BLaER1 treated with 17β-estradiol and CSF1 and Interleukin-3, amounts not matched to agents 10 nM and 100 nM (cell line): ENCODE measurements around the gene IMMP1L.

Experiments used
- H3K27ac ChIP-seq, 11 experiments: shearing (Covaris generic); formaldehyde crosslinking; 2 replicates each; pipeline ENCODE4 v1.8.1; 2022
- H3K27me3 ChIP-seq, 11 experiments: shearing (Covaris generic); formaldehyde crosslinking; 2 replicates each; pipeline ENCODE4 v1.8.1; 2022
- H3K36me3 ChIP-seq, 11 experiments: shearing (Covaris generic); formaldehyde crosslinking; 2 replicates each; pipeline ENCODE4 v1.8.1; 2022
- H3K4me1 ChIP-seq, 10 experiments: shearing (Covaris generic); formaldehyde crosslinking; 2 replicates each; pipeline ENCODE4 v1.8.1; 2022
- H3K4me2 ChIP-seq, 11 experiments: shearing (Covaris generic); formaldehyde crosslinking; 2 replicates each; pipeline ENCODE4 v1.8.1; 2022
- H3K4me3 ChIP-seq, 10 experiments: shearing (Covaris generic); formaldehyde crosslinking; 2 replicates each; pipeline ENCODE4 v1.8.1; 2022
- H3K9ac ChIP-seq, 11 experiments: shearing (Covaris generic); formaldehyde crosslinking; 2 replicates each; pipeline ENCODE4 v1.8.1; 2022
- H3K9me3 ChIP-seq, 11 experiments: shearing (Covaris generic); formaldehyde crosslinking; replicated peaks in 1 of 11; 2 replicates each; pipeline ENCODE4 v1.8.1; 2022
- H4K20me1 ChIP-seq, 11 experiments: shearing (Covaris generic); formaldehyde crosslinking; 2 replicates each; pipeline ENCODE4 v1.8.1; 2022
- Cebpa-rat ChIP-seq, 11 experiments: shearing (Covaris generic); IDR thresholded peaks; 2 replicates each; pipeline ENCODE4 v1.8.1; 2022

IMMP1L gene

DNA sequence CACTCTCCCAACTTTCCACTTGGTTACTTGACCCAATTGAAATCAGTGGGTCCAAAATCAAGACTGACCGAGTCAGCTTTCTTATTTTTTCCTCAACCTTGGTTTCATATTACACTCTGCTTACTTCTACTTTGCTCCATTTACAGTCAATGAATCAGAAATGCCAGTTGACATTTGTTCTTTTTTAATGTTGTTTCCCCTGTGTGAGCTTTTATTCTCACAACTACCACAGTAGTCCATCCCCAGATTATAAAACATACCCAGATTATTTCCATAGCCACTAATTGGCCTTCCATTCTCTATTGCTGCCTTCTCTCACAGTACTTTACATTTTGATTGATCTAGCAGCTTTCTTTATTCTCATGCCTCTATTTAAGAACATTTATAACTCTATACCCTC lies 89.8 kb downstream of the IMMP1L start:
- no peak overlapping the region for H3K4me3 ChIP-seq
- no peak for TF ChIP-seq Cebpa-rat (IDR thresholded peaks at IDR 0.05)
- no peak overlapping the region for H3K4me2 ChIP-seq
- no peaks in the 10 kb centered on the region for H3K4me1 ChIP-seq
- no peak overlapping the region for H3K27ac ChIP-seq
- no peak overlapping the region for H3K9ac ChIP-seq
- no peaks in the 10 kb centered on the region for H3K27me3 ChIP-seq
- no peaks in the 10 kb centered on the region for H3K9me3 ChIP-seq
- H4K20me1 ChIP-seq, result no peaks in the 10 kb centered on the region
- H3K36me3 ChIP-seq, result peaks cover 0 to 14% (median 3%) of the 10 kb centered on the region in 11 experiments; a peak in 8 of 22 replicates

DNA sequence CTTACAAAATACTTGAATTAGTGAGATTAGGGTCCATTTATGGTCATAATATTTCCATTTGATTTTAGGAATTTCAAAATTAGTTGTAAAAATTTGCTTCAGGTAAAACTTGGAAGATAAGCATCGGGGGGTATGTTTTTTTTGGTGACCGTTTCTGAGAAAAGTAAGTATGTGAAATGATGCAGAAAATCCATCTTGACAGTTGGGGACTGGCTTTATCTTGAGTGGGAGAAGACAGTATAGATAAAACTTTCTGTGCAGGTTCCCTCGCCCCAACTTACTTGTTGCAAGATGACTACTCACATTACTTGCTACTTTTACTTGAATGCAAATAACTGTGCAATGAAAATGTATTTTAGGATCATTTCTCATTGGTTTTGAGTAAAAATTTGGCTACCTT lies 90.3 kb downstream of the IMMP1L start:
- TF ChIP-seq Cebpa-rat (IDR thresholded peaks at IDR 0.05), result no peak
- no peaks in the 10 kb centered on the region for H3K27me3 ChIP-seq
- no peaks in the 10 kb centered on the region for H3K4me1 ChIP-seq
- no peak overlapping the region for H3K27ac ChIP-seq
- no peaks in the 10 kb centered on the region for H4K20me1 ChIP-seq
- H3K4me3 ChIP-seq, result no peak overlapping the region
- no peak overlapping the region for H3K9ac ChIP-seq
- H3K36me3 ChIP-seq, result peaks cover 0 to 17% (median 3%) of the 10 kb centered on the region in 11 experiments; a peak in 8 of 22 replicates
- no peaks in the 10 kb centered on the region for H3K9me3 ChIP-seq
- H3K4me2 ChIP-seq, result no peak overlapping the region

DNA sequence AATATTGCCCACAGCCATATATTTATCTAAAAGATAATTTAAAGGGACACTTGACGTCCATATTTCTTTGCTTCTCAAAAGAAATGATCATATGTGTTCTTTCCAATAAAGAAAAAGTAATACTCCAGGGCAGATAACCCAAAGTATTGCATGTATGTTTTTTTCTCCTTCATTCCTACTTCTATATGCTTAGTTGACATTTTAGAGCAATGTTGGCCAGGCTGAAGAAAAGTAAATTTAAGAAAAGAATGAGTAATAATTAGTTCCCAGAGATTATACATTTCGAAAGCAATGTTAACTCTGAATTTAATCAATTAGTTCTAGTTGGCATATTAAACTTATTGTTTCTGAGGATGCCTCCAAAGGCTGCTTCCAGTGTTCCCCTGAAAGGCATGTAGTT lies 91.6 kb downstream of the IMMP1L start:
- no peaks in the 10 kb centered on the region for H3K4me1 ChIP-seq
- H3K9me3 ChIP-seq, result no peaks in the 10 kb centered on the region
- no peak overlapping the region for H3K9ac ChIP-seq
- peaks cover 0 to 17% (median 3%) of the 10 kb centered on the region in 11 experiments; a peak in 8 of 22 replicates for H3K36me3 ChIP-seq
- H3K4me3 ChIP-seq, result no peak overlapping the region
- H4K20me1 ChIP-seq, result no peaks in the 10 kb centered on the region
- TF ChIP-seq Cebpa-rat (IDR thresholded peaks at IDR 0.05), result no peak
- H3K4me2 ChIP-seq, result no peak overlapping the region
- H3K27me3 ChIP-seq, result no peaks in the 10 kb centered on the region
- H3K27ac ChIP-seq, result no peak overlapping the region

DNA sequence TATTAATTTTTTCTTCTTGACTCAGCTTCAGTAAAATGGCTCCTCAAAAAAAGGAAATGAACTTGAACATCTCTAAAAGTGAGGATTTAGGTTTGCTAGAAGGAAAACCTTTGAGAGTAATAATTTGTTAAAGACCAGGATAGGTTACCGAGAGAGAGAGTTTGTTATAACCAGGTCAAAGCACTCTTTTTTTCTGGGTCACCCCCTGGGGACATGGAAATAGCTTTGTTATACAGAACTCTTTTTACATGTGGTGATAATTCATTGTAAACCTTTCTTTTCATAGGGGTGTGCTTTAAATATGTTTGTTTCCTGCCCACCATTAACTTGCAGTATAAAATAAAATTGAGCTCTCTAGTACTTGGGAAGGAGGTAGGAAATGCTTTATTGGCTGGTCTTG lies 92.1 kb downstream of the IMMP1L start:
- Histone ChIP-seq H3K4me2 (no peak overlapping the region), H3K9ac (no peak overlapping the region), H3K4me1 (no peaks in the 10 kb centered on the region), H3K36me3 (peaks cover 0 to 17% (median 3%) of the 10 kb centered on the region in 11 experiments; a peak in 8 of 22 replicates), H4K20me1 (no peaks in the 10 kb centered on the region), H3K4me3 (no peak overlapping the region), H3K9me3 (no peaks in the 10 kb centered on the region), H3K27me3 (no peaks in the 10 kb centered on the region), H3K27ac (no peak overlapping the region)
- no peak for TF ChIP-seq Cebpa-rat (IDR thresholded peaks at IDR 0.05)

DNA sequence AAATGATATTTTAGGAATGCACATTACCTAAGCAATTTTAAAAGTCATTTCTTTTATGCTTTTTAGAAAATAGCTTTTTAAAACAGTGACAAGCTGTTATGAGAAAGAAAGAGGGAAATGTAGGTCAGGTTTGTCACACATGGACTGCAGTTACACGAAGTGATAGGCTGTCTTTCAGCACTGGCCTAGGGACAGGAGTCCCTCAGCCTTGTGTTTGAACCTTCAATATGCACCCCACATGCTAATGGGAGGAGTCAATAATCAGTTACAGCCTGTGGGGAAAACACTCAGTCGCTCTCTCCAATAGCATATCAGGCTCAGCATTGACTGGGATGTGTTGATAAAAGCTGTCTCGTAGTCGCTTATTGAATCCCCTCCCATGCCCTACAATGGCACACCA lies 94.0 kb downstream of the IMMP1L start:
- Histone ChIP-seq H3K4me1 (no peaks in the 10 kb centered on the region), H4K20me1 (no peaks in the 10 kb centered on the region), H3K9me3 (no peaks in the 10 kb centered on the region), H3K27me3 (no peaks in the 10 kb centered on the region), H3K9ac (no peak overlapping the region), H3K27ac (no peak overlapping the region), H3K4me2 (no peak overlapping the region), H3K4me3 (no peak overlapping the region), H3K36me3 (peaks cover 0 to 17% (median 3%) of the 10 kb centered on the region in 11 experiments; a peak in 8 of 22 replicates)
- no peak for TF ChIP-seq Cebpa-rat (IDR thresholded peaks at IDR 0.05)

DNA sequence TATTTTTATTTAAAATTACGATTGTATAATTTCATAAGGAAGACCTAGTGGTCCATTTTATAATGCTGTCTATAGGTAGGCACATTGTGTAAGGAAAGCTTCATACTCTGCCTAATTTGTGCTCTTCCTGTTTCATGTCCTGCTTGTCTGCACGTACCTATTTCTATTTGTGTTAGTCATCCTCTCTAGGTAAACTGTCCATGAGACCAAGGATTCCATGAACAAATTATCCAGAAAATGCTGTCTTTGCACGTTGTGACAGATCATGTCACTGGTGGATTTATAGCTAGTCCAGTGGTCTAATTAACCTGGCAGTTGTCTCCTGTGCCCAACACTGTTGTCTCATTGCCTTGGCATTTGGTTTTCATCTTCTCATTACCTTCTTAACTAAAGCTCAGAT lies 95.1 kb downstream of the IMMP1L start:
- no peak for TF ChIP-seq Cebpa-rat (IDR thresholded peaks at IDR 0.05)
- Histone ChIP-seq H4K20me1 (no peaks in the 10 kb centered on the region), H3K4me2 (no peak overlapping the region), H3K9ac (no peak overlapping the region), H3K9me3 (no peaks in the 10 kb centered on the region), H3K4me1 (no peaks in the 10 kb centered on the region), H3K27me3 (no peaks in the 10 kb centered on the region), H3K36me3 (peaks cover 0 to 17% (median 3%) of the 10 kb centered on the region in 11 experiments; a peak in 8 of 22 replicates), H3K4me3 (no peak overlapping the region), H3K27ac (no peak overlapping the region)

DNA sequence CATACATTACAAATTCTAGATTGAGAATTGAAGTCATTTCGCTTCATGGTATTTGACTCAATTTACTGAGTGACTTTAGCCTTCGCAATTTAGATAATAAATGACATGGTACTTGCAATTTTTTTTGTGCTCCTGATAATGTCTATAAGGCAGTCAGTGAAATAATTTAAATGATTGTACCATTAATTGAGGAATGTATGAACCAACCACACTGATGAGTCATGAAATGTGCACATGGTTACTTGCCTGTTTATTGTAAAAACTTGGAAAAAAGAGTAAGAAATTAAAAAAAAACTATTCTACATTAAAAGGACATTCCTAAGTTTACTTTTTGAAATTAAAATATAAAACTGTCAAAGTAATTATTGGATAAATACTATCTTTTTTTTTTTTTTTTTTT lies 96.5 kb downstream of the IMMP1L start:
- Histone ChIP-seq H3K4me3 (no peak overlapping the region), H3K36me3 (peaks cover 0 to 17% (median 3%) of the 10 kb centered on the region in 11 experiments; a peak in 8 of 22 replicates), H3K27me3 (no peaks in the 10 kb centered on the region), H3K4me2 (no peak overlapping the region), H3K9ac (no peak overlapping the region), H4K20me1 (no peaks in the 10 kb centered on the region), H3K4me1 (no peaks in the 10 kb centered on the region), H3K27ac (no peak overlapping the region), H3K9me3 (no peaks in the 10 kb centered on the region)
- TF ChIP-seq Cebpa-rat (IDR thresholded peaks at IDR 0.05), result no peak

DNA sequence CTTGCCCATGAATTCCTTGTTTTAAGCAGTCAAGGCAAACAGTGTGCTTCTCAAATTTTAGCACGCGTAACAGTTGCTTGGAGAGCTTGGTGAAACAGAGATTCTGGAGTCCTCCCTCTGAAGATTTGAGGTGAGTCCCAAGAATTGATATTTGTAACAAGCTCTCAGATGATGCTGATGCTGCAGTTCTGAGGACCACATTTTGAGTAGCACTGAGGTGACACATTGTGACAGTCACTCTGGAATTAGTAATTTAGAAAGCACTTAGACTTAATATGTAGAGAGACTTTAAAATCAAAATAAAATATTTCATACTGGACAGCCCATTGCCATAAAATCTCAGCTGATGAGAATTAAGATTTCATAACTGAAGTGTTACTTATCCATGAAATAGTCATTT lies 101.2 kb downstream of the IMMP1L start:
- peaks cover 0 to 5% (median 0%) of the 10 kb centered on the region in 11 experiments; a peak in 1 of 22 replicates for H3K36me3 ChIP-seq
- TF ChIP-seq Cebpa-rat (IDR thresholded peaks at IDR 0.05), result no peak
- no peaks in the 10 kb centered on the region for H3K27me3 ChIP-seq
- no peak overlapping the region for H3K4me2 ChIP-seq
- H3K9me3 ChIP-seq, result no peaks in the 10 kb centered on the region
- no peaks in the 10 kb centered on the region for H4K20me1 ChIP-seq
- no peak overlapping the region for H3K27ac ChIP-seq
- no peak overlapping the region for H3K4me3 ChIP-seq
- H3K4me1 ChIP-seq, result no peaks in the 10 kb centered on the region
- no peak overlapping the region for H3K9ac ChIP-seq

DNA sequence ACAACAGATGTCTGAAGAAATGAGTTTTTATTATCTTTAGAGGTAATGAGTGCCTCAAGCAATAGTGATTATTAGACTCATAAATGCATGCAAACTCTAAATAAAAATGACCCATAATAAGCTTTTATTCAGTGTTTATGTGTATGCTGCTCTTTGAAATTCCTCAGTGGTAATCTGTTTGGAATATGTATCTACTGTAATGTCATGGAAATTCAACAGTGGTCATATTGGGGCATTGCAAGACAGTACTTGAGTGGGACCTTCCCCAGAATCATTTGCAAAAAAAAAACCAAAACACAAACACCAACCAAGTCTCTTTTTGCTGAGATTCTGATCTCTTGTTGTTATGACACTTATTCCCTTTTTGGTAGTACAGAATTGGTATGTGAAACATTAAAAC lies 104.8 kb downstream of the IMMP1L start:
- H3K4me2 ChIP-seq, result no peak overlapping the region
- H3K36me3 ChIP-seq, result peaks cover 0 to 9% (median 0%) of the 10 kb centered on the region in 11 experiments; a peak in 4 of 22 replicates
- TF ChIP-seq Cebpa-rat (IDR thresholded peaks at IDR 0.05), result no peak
- H3K4me1 ChIP-seq, result peaks cover 0 to 10% (median 0%) of the 10 kb centered on the region in 10 experiments; a peak in 4 of 20 replicates
- H3K4me3 ChIP-seq, result no peak overlapping the region
- H3K9ac ChIP-seq, result no peak overlapping the region
- H3K27ac ChIP-seq, result no peak overlapping the region
- peaks cover 0 to 8% (median 6%) of the 10 kb centered on the region in 11 experiments; a peak in 7 of 22 replicates for H3K9me3 ChIP-seq
- H3K27me3 ChIP-seq, result no peaks in the 10 kb centered on the region
- H4K20me1 ChIP-seq, result no peaks in the 10 kb centered on the region

DNA sequence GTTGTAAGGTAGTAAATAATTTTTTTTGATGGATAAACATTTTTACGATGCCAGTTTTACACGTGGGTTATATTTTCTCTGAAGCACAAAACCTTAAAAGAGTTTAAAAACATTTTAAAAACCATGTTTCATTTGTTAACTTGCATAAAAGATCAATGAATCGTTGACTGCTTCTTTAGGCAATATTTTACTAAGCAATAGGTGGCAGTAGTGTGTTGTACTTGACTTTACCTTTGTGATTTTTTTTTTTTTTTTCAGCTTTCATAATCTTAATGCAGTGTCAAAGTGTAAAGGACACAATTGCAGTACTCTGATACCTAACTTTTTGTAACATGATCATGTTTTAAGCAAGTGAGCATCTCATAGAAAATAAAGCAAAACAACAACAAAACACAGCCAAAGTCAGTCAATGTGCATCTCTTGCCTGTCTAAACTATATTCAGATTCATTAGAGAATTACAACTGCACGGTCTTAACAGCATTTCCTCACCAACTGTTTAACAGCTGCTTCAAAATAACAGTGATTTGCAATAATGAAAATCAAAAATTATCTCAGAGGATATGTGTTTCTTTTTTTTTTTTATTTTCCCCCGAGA lies 112.1 kb downstream of the IMMP1L start:
- H3K36me3 ChIP-seq, result peaks cover 0 to 28% (median 7%) of the 10 kb centered on the region in 11 experiments; a peak in 10 of 22 replicates
- H3K27me3 ChIP-seq, result no peaks in the 10 kb centered on the region
- H3K9ac ChIP-seq, result no peak overlapping the region
- peaks cover 0 to 7% (median 0%) of the 10 kb centered on the region in 11 experiments; a peak in 3 of 22 replicates for H4K20me1 ChIP-seq
- H3K4me2 ChIP-seq, result no peak overlapping the region
- H3K27ac ChIP-seq, result no peak overlapping the region
- TF ChIP-seq Cebpa-rat (IDR thresholded peaks at IDR 0.05), result no peak
- H3K4me3 ChIP-seq, result no peak overlapping the region
- H3K4me1 ChIP-seq, result peaks cover 0 to 10% (median 0%) of the 10 kb centered on the region in 10 experiments; a peak in 5 of 20 replicates
- peaks cover 5 to 24% (median 11%) of the 10 kb centered on the region in 11 experiments; a peak in 11 of 22 replicates for H3K9me3 ChIP-seq
